ENCODE data around the gene RCAN1.
"Not testable (repeated sequence)": the region's sequence is repeated elsewhere in the genome, so short reads cannot be mapped to it uniquely, and the experiment has no call there.

RCAN1 gene

GRCh38 chr21:34570313-34570712 lies 44.6 kb downstream of the RCAN1 start:
- DNase-seq (ENCODE audit: low read depth in 1 of 2, low spot score in 1 of 2), result no peak

- DNase-seq (ENCODE audit: low read depth in 1 of 2, low spot score in 1 of 2), result no peak
Measured at GRCh38 chr21:34569381-34569979, 45.4 kb downstream of the RCAN1 start.

GRCh38 chr21:34568801-34569200 lies 46.1 kb downstream of the RCAN1 start:
- not testable (repeated sequence) for DNase-seq (ENCODE audit: low read depth in 1 of 2, low spot score in 1 of 2)

- DNase-seq (ENCODE audit: low read depth in 1 of 2, low spot score in 1 of 2), result no peak
Measured at GRCh38 chr21:34567604-34568155, 47.2 kb downstream of the RCAN1 start.

GRCh38 chr21:34565238-34565637 lies 49.7 kb downstream of the RCAN1 start:
- no peak for DNase-seq (ENCODE audit: low read depth in 1 of 2, low spot score in 1 of 2)

GRCh38 chr21:34563370-34563769 lies 51.5 kb downstream of the RCAN1 start:
- DNase-seq (ENCODE audit: low read depth in 1 of 2, low spot score in 1 of 2), result not testable (repeated sequence)

- DNase-seq (ENCODE audit: low read depth in 1 of 2, low spot score in 1 of 2), result no peak
Measured at GRCh38 chr21:34561806-34562205, 53.1 kb downstream of the RCAN1 start.

GRCh38 chr21:34560609-34561008 lies 54.3 kb downstream of the RCAN1 start:
- DNase-seq (ENCODE audit: low read depth in 1 of 2, low spot score in 1 of 2), result no peak

GRCh38 chr21:34560021-34560420 lies 54.9 kb downstream of the RCAN1 start:
- no peak for DNase-seq (ENCODE audit: low read depth in 1 of 2, low spot score in 1 of 2)

GRCh38 chr21:34559089-34559631 lies 55.8 kb downstream of the RCAN1 start:
- DNase-seq (ENCODE audit: low read depth in 1 of 2, low spot score in 1 of 2), result no peak

GRCh38 chr21:34558166-34558565 lies 56.7 kb downstream of the RCAN1 start:
- DNase-seq (ENCODE audit: low read depth in 1 of 2, low spot score in 1 of 2), result no peak

GRCh38 chr21:34557261-34557660 lies 57.7 kb downstream of the RCAN1 start:
- DNase-seq (ENCODE audit: low read depth in 1 of 2, low spot score in 1 of 2), result peak in 1 of 2 donors; percentile 4

GRCh38 chr21:34554670-34555069 lies 60.2 kb downstream of the RCAN1 start:
- DNase-seq (ENCODE audit: low read depth in 1 of 2, low spot score in 1 of 2), result not testable (repeated sequence)

GRCh38 chr21:34554227-34554626 lies 60.7 kb downstream of the RCAN1 start:
- DNase-seq (ENCODE audit: low read depth in 1 of 2, low spot score in 1 of 2), result no peak

- no peak for DNase-seq (ENCODE audit: low read depth in 1 of 2, low spot score in 1 of 2)
Measured at GRCh38 chr21:34553151-34553952, 61.6 kb downstream of the RCAN1 start.

GRCh38 chr21:34552360-34553098 lies 62.4 kb downstream of the RCAN1 start:
- no peak for DNase-seq (ENCODE audit: low read depth in 1 of 2, low spot score in 1 of 2)

- DNase-seq (ENCODE audit: low read depth in 1 of 2, low spot score in 1 of 2), result no peak
Measured at GRCh38 chr21:34550182-34550799, 64.6 kb downstream of the RCAN1 start.

GRCh38 chr21:34548781-34549376 lies 66.0 kb downstream of the RCAN1 start:
- no peak for DNase-seq (ENCODE audit: low read depth in 1 of 2, low spot score in 1 of 2)

GRCh38 chr21:34546542-34546941 lies 68.4 kb downstream of the RCAN1 start:
- no peak for DNase-seq (ENCODE audit: low read depth in 1 of 2, low spot score in 1 of 2)

GRCh38 chr21:34545079-34545884 lies 69.6 kb downstream of the RCAN1 start:
- no peak for DNase-seq (ENCODE audit: low read depth in 1 of 2, low spot score in 1 of 2)
